Measurements from ENCODE around the gene TPSB2. TPM values are rescaled to one million over a fixed set of nuclear protein-coding genes. Genes with fewer than 3 reads are reported as not detected.
"Not testable (repeated sequence)": the region's sequence is repeated elsewhere in the genome, so short reads cannot be mapped to it uniquely, and the experiment has no call there.

The TPSB2 gene
- total RNA-seq, 2 experiments from 2014 or later = not detected

- ChIA-PET POLR2A (no interaction called here), CTCF (no interaction called here)
- peaks cover 2% of the 10 kb centered on the region for H3K27me3 Mint-ChIP-seq (ENCODE audit: low read depth)
Observed at GRCh38 chr16:1245452-1246020, 15.6 kb upstream of the TPSB2 start.

GRCh38 chr16:1244881-1245280, 14.9 kb upstream of the TPSB2 start:
- no peak overlapping the region for H3K27ac Mint-ChIP-seq
- H3K4me3 Mint-ChIP-seq = no peak overlapping the region
- ChIA-PET POLR2A (no interaction called here), CTCF (no interaction called here)
- peaks cover 2% of the 10 kb centered on the region for H3K27me3 Mint-ChIP-seq (ENCODE audit: low read depth)
- ATAC-seq (no peak), DNase-seq (peak; percentile 49)
- peaks cover 7% of the 10 kb centered on the region for H3K4me1 Mint-ChIP-seq (ENCODE audit: low read depth)
- no peaks in the 10 kb centered on the region for H3K9me3 Mint-ChIP-seq (ENCODE audit: insufficient read depth)
- H3K36me3 Mint-ChIP-seq (ENCODE audit: low read depth) = no peaks in the 10 kb centered on the region

More at GRCh38 chr16:1245452-1246020, 15.6 kb upstream of the TPSB2 start:
- Mint-ChIP-seq H3K36me3 (ENCODE audit: low read depth) (no peaks in the 10 kb centered on the region), H3K4me1 (ENCODE audit: low read depth) (peaks cover 7% of the 10 kb centered on the region), H3K27ac (no peak overlapping the region), H3K4me3 (no peak overlapping the region), H3K9me3 (ENCODE audit: insufficient read depth) (no peaks in the 10 kb centered on the region)
- DNase-seq (no peak), ATAC-seq (no peak)

- ATAC-seq; DNase-seq; POLR2A ChIA-PET; H3K9me3 Mint-ChIP-seq (ENCODE audit: insufficient read depth); H3K27ac Mint-ChIP-seq; H3K4me1 Mint-ChIP-seq (ENCODE audit: low read depth); CTCF ChIA-PET; H3K27me3 Mint-ChIP-seq (ENCODE audit: low read depth); H3K36me3 Mint-ChIP-seq (ENCODE audit: low read depth); H3K4me3 Mint-ChIP-seq: not testable (repeated sequence)
Observed at GRCh38 chr16:1243907-1244850, 14.2 kb upstream of the TPSB2 start.

GRCh38 chr16:1243363-1243762, 13.4 kb upstream of the TPSB2 start:
- H3K27ac Mint-ChIP-seq; H3K9me3 Mint-ChIP-seq (ENCODE audit: insufficient read depth); DNase-seq; CTCF ChIA-PET; H3K4me3 Mint-ChIP-seq; H3K4me1 Mint-ChIP-seq (ENCODE audit: low read depth); H3K27me3 Mint-ChIP-seq (ENCODE audit: low read depth); ATAC-seq; H3K36me3 Mint-ChIP-seq (ENCODE audit: low read depth); POLR2A ChIA-PET: not testable (repeated sequence)

GRCh38 chr16:1241081-1241480, 11.1 kb upstream of the TPSB2 start:
- not testable (repeated sequence) for H3K4me1 Mint-ChIP-seq (ENCODE audit: low read depth)

GRCh38 chr16:1240436-1240835, 10.5 kb upstream of the TPSB2 start, which contains the start of gene TPSAB1:
TSS of gene TPSAB1 (plus strand) at chr16:1240705. CDS start at chr16:1240939, 234 bp downstream.
- H3K27me3 Mint-ChIP-seq (ENCODE audit: low read depth); H3K36me3 Mint-ChIP-seq (ENCODE audit: low read depth); DNase-seq; POLR2A ChIA-PET; H3K9me3 Mint-ChIP-seq (ENCODE audit: insufficient read depth); H3K4me1 Mint-ChIP-seq (ENCODE audit: low read depth); CTCF ChIA-PET; ATAC-seq; H3K27ac Mint-ChIP-seq; H3K4me3 Mint-ChIP-seq: not testable (repeated sequence)

More at GRCh38 chr16:1241081-1241480, 11.1 kb upstream of the TPSB2 start:
- H3K27me3 Mint-ChIP-seq (ENCODE audit: low read depth); H3K9me3 Mint-ChIP-seq (ENCODE audit: insufficient read depth); H3K27ac Mint-ChIP-seq; H3K4me3 Mint-ChIP-seq; POLR2A ChIA-PET; ATAC-seq; H3K36me3 Mint-ChIP-seq (ENCODE audit: low read depth); DNase-seq; CTCF ChIA-PET: not testable (repeated sequence)

GRCh38 chr16:1239575-1239974, 9.6 kb upstream of the TPSB2 start:
- H3K27ac Mint-ChIP-seq = not testable (repeated sequence)

GRCh38 chr16:1238909-1239308, 8.9 kb upstream of the TPSB2 start:
- CTCF ChIA-PET = not testable (repeated sequence)

More at GRCh38 chr16:1239575-1239974, 9.6 kb upstream of the TPSB2 start:
- ATAC-seq; H3K36me3 Mint-ChIP-seq (ENCODE audit: low read depth); H3K4me3 Mint-ChIP-seq; H3K27me3 Mint-ChIP-seq (ENCODE audit: low read depth); CTCF ChIA-PET; DNase-seq; H3K4me1 Mint-ChIP-seq (ENCODE audit: low read depth); POLR2A ChIA-PET; H3K9me3 Mint-ChIP-seq (ENCODE audit: insufficient read depth): not testable (repeated sequence)

GRCh38 chr16:1237990-1238389, 8.0 kb upstream of the TPSB2 start:
- no peaks in the 10 kb centered on the region for H3K36me3 Mint-ChIP-seq (ENCODE audit: low read depth)
- peaks cover 2% of the 10 kb centered on the region for H3K27me3 Mint-ChIP-seq (ENCODE audit: low read depth)
- H3K9me3 Mint-ChIP-seq (ENCODE audit: insufficient read depth) = no peaks in the 10 kb centered on the region
- H3K4me3 Mint-ChIP-seq = no peak overlapping the region
- POLR2A ChIA-PET = no interaction called here
- ATAC-seq (no peak), DNase-seq (no peak)
- H3K27ac Mint-ChIP-seq = peak overlapping the region; percentile 2
- CTCF ChIA-PET = no interaction called here
- H3K4me1 Mint-ChIP-seq (ENCODE audit: low read depth) = no peaks in the 10 kb centered on the region

More at GRCh38 chr16:1238909-1239308, 8.9 kb upstream of the TPSB2 start:
- H3K4me3 Mint-ChIP-seq; POLR2A ChIA-PET; H3K4me1 Mint-ChIP-seq (ENCODE audit: low read depth); DNase-seq; ATAC-seq; H3K36me3 Mint-ChIP-seq (ENCODE audit: low read depth); H3K9me3 Mint-ChIP-seq (ENCODE audit: insufficient read depth); H3K27me3 Mint-ChIP-seq (ENCODE audit: low read depth); H3K27ac Mint-ChIP-seq: not testable (repeated sequence)

GRCh38 chr16:1236659-1237058, 6.7 kb upstream of the TPSB2 start:
- H3K36me3 Mint-ChIP-seq (ENCODE audit: low read depth); CTCF ChIA-PET; DNase-seq; H3K9me3 Mint-ChIP-seq (ENCODE audit: insufficient read depth); H3K27me3 Mint-ChIP-seq (ENCODE audit: low read depth); H3K4me1 Mint-ChIP-seq (ENCODE audit: low read depth); POLR2A ChIA-PET; H3K4me3 Mint-ChIP-seq; H3K27ac Mint-ChIP-seq: not testable (repeated sequence)
- peak; percentile 66 for ATAC-seq

GRCh38 chr16:1232049-1232748, 2.2 kb upstream of the TPSB2 start:
- DNase-seq, ATAC-seq: not testable (repeated sequence)

GRCh38 chr16:1231301-1231700, 1.3 kb upstream of the TPSB2 start:
- POLR2A ChIA-PET; H3K36me3 Mint-ChIP-seq (ENCODE audit: low read depth); ATAC-seq; H3K27ac Mint-ChIP-seq; DNase-seq; H3K27me3 Mint-ChIP-seq (ENCODE audit: low read depth); H3K4me1 Mint-ChIP-seq (ENCODE audit: low read depth); H3K4me3 Mint-ChIP-seq; CTCF ChIA-PET; H3K9me3 Mint-ChIP-seq (ENCODE audit: insufficient read depth): not testable (repeated sequence)

More at GRCh38 chr16:1232049-1232748, 2.2 kb upstream of the TPSB2 start:
- H3K27me3 Mint-ChIP-seq (ENCODE audit: low read depth); CTCF ChIA-PET; H3K9me3 Mint-ChIP-seq (ENCODE audit: insufficient read depth); H3K4me1 Mint-ChIP-seq (ENCODE audit: low read depth); H3K27ac Mint-ChIP-seq; H3K36me3 Mint-ChIP-seq (ENCODE audit: low read depth); POLR2A ChIA-PET; H3K4me3 Mint-ChIP-seq: not testable (repeated sequence)

Measured in activated CD8-positive, alpha-beta T cell treated with anti-CD3 and anti-CD28 coated beads, Interleukin-2, amount 10 ng/mL, durations not matched to agents 7 days and 5 days (primary cell).